Measurements from ENCODE around the gene BCAR3.

DNA sequence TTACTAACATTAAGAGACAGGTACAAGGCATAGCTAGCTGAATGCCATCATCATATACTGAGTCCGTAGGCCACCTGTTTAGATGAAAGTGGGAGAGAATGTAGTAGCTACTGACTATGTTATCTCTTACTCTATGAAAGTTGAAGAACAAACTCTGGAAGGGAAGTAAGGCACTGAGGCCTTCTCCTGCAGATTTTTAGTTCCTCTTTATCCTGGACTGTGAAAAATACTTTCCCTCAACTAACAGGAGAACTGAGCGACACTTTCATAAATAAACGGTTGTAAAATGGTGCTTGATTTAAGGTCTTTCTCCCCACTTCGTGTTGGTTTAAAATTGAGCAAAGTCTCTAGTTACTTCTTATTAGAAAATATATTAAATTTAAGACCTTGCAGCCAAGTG is 131.8 kb downstream of the BCAR3 start:
- TF ChIP-seq, protein P1, sequence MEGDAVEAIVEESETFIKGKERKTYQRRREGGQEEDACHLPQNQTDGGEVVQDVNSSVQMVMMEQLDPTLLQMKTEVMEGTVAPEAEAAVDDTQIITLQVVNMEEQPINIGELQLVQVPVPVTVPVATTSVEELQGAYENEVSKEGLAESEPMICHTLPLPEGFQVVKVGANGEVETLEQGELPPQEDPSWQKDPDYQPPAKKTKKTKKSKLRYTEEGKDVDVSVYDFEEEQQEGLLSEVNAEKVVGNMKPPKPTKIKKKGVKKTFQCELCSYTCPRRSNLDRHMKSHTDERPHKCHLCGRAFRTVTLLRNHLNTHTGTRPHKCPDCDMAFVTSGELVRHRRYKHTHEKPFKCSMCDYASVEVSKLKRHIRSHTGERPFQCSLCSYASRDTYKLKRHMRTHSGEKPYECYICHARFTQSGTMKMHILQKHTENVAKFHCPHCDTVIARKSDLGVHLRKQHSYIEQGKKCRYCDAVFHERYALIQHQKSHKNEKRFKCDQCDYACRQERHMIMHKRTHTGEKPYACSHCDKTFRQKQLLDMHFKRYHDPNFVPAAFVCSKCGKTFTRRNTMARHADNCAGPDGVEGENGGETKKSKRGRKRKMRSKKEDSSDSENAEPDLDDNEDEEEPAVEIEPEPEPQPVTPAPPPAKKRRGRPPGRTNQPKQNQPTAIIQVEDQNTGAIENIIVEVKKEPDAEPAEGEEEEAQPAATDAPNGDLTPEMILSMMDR (IDR thresholded peaks at IDR 0.05): no peak
- TF ChIP-seq ZFX (IDR thresholded peaks at IDR 0.05; ENCODE audit: borderline replicate concordance): no peak

Measured in 22Rv1 (cell line).